Mammary epithelial cell (primary cell): ENCODE measurements around the gene STX19.

Experiments
- EZH2 ChIP-seq: IDR thresholded peaks from 2 replicates; pipeline ENCODE4 v1.6.1; 2012; ENCODE audit warnings: low read length, inconsistent platforms, borderline replicate concordance
- TF ChIP-seq, protein P1 (sequence below), 2 donors: IDR thresholded peaks in 1 of 2; conservative IDR thresholded peaks in 1 of 2; 2 replicates each; pipeline ENCODE4 v1.5.1; 2011 to 2012; ENCODE audit warnings: inconsistent platforms in 2 of 2, low read length in 2 of 2, mild to moderate bottlenecking in 2 of 2, control low read depth in 1 of 2, low read depth in 1 of 2; ENCODE audit not compliant: insufficient read depth in 1 of 2; ENCODE audit errors: extremely low read depth in 1 of 2

GRCh38 chr3:93973131-93974126, 55.0 kb downstream of the STX19 start, which contains the start of gene PROS1:
- TF ChIP-seq, protein P1, sequence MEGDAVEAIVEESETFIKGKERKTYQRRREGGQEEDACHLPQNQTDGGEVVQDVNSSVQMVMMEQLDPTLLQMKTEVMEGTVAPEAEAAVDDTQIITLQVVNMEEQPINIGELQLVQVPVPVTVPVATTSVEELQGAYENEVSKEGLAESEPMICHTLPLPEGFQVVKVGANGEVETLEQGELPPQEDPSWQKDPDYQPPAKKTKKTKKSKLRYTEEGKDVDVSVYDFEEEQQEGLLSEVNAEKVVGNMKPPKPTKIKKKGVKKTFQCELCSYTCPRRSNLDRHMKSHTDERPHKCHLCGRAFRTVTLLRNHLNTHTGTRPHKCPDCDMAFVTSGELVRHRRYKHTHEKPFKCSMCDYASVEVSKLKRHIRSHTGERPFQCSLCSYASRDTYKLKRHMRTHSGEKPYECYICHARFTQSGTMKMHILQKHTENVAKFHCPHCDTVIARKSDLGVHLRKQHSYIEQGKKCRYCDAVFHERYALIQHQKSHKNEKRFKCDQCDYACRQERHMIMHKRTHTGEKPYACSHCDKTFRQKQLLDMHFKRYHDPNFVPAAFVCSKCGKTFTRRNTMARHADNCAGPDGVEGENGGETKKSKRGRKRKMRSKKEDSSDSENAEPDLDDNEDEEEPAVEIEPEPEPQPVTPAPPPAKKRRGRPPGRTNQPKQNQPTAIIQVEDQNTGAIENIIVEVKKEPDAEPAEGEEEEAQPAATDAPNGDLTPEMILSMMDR (conservative IDR thresholded peaks at IDR 0.05 in 1 of 2, IDR thresholded peaks at IDR 0.05 in 1 of 2; ENCODE audit: extremely low read depth in 1 of 2, insufficient read depth in 1 of 2, low read depth in 1 of 2, low read length in 2 of 2), result peak in 1 of 2 donors; percentile 9
- no peak for TF ChIP-seq EZH2
